NCI-H524 (cell line): ENCODE results near the gene RPL6.
"Not testable (repeated sequence)": the region's sequence is repeated elsewhere in the genome, so short reads cannot be mapped to it uniquely, and the experiment has no call there.

Source experiments
- DNase-seq, 2 experiments: peaks; one replicate each; lab custom pipeline; 2025; lab: John Stamatoyannopoulos, UW

RPL6 gene

DNA sequence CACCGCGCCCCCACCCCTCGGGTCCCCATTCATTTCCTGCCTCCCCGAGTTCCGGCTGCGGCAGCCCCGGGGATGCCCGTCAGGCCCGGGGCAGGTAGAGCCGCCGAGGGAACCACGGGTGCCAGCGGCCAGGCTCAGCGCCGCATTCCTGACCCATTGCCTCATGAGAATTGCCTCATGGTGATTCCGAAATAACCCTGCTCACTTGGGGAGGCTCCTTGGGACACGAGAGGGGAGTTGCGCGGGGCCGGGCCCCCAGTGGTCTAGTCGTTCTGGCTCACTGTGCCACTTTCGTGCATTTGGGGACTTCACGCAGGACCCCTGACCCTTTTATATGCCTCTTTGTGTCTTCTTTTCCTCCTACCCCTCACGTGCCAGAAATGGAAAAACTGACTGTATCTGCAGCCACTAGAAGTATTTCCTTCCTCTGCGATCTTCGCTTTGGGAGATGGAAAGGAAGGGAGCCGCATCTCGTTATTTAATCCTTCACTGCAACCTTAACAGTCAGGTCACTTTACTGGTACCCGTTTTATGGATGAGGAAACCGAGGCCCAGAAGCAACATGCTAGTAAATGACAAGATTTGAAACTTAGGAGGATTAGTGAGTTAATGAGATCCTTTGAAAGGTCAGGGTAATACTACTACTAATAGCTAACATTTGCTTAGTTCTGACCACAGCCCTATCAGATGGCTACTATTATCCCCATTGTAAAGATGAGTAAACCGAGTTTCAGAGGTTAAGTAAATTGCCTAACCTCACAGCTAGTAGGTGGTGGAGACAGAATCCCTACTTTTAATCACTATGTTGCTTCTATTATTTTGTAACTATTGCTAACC lies 10.1 kb upstream of the RPL6 start:
- peak in 1 of 2 experiments; percentile 10 for DNase-seq

- peak; percentile 26 to 65 for DNase-seq
Measured at GRCh38 chr12:112418608-112419296, 9.3 kb upstream of the RPL6 start, which contains the start of gene PTPN11. Gene PTPN11, plus strand, starts transcription at chr12:112418947. Its CDS starts 165 bp downstream, at chr12:112419112.

DNA sequence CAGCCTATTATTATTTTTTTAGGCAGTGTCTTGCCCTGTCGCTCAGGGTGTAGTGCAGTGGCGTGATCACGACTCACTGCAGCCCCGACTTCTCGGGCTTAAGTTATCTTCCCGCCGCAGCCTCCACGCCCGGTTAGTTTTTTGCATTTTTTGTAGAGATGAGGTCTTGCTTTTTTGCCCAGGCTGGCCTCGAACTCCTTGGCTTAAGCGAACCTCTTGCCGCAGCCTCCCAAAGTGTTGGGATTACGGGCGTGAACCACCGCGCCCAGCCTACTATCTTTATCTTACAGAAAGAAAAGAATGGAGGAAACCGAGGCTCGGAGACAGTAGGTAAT lies 8.8 kb upstream of the RPL6 start:
- no peak for DNase-seq

GRCh38 chr12:112415457-112415856 lies 6.1 kb upstream of the RPL6 start:
- DNase-seq, result not testable (repeated sequence)

GRCh38 chr12:112413855-112414625 lies 4.6 kb upstream of the RPL6 start:
- no peak for DNase-seq

DNA sequence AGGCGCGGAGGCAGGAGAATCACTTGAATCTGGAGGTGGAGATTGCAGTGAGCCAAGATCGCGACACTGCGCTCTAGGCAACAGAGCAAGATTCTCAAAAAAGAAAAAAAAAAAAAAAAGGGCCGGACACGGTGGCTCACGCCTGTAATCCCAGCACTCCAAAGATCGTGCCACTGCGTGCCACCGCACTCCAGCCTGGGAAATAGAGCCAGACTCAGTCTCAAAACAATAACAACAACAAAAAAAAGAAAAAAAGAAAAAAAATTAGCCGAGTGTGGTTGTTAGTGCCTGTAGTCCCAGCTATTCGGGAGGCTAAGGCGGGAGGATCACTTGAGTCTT lies 470 bp upstream of the RPL6 start:
- no peak for DNase-seq

GRCh38 chr12:112408621-112409020 lies 784 bp downstream of the RPL6 start:
- no peak for DNase-seq

GRCh38 chr12:112407683-112408082 lies 1.7 kb downstream of the RPL6 start:
- not testable (repeated sequence) for DNase-seq

DNA sequence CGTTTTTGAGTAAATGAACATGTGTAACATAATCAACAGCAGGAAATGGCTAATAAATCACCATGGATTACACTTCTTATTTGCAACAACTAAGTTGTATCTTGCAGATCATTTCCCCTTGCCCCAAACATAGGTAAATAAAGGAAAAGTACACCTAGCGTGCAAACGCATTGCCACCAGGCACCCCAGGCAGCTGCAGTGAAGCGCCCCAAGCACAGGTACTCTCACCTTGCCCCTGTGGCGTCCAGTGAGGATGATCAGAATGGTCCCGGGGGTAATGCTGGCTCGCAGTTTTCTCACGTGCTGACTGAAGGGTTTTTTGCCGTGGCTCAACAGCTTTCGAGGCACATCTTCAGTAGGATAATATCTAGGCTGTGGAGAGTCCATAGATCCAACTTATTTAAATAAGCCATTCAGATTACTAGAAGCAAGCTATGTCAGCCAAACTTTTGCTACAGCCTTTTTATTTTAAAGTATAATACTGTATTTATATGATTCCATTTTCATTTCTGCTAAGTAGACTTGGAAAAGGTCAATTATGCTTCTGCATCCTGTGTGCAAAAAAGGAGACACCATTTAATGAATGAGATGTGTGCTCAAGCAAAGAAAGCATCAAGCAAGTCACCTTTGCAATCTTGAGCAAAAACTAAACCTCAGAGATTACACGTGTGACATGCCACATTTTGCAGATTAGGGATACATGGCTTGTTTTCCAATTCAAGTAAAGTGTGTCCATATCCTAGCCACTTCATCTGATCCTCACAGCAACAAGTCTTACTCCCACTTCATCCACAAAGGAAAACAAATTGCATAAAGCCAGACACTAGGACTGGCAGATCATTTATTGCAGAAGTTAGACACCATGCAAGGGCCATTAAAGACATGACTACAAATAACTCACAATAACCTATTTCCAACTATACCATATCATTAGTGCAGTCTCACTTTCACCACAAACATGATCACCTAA lies 2.6 kb downstream of the RPL6 start:
- no peak for DNase-seq

GRCh38 chr12:112401903-112402498 lies 7.4 kb downstream of the RPL6 start:
- no peak for DNase-seq

DNA sequence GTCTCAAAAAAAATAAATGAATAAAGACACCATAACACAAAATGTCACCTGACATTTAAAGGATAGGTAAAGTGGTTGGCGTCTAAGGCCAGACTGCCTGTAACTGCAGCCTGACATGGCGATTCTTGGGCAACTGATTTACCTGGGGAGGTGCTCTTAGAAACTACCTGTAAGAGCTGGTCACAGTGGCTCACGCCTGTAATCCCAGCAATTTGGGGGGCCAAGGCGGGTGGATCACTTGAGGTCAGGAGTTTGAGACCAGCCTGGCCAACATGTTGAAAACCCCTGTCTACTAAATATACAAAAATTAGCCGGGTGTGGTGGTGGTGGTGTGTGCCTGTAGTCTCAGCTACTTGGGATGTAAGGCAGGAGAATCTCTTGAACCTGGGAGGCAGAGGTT lies 8.4 kb downstream of the RPL6 start:
- no peak for DNase-seq

DNA sequence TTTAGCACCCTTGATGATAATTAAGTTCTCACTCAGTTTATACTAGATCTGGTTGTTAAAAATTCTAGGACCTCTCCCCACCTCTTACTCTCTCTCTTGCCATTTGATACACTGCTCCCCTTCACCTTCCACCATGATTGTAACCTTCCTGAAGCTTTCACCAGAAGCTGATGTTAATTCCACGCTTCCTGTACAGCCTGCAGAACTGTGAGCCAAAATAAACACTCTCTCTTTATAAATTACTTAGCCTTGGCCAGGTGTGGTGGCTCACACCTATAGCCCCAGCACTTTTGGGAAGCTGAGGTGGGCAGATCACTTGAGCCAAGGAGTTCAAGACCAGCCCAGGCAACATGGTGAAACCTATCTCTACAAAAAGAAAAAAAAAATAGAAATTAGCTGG lies 16.1 kb downstream of the RPL6 start:
- DNase-seq, result no peak

- DNase-seq, result not testable (repeated sequence)
Measured at GRCh38 chr12:112389922-112390654, 19.3 kb downstream of the RPL6 start.

DNA sequence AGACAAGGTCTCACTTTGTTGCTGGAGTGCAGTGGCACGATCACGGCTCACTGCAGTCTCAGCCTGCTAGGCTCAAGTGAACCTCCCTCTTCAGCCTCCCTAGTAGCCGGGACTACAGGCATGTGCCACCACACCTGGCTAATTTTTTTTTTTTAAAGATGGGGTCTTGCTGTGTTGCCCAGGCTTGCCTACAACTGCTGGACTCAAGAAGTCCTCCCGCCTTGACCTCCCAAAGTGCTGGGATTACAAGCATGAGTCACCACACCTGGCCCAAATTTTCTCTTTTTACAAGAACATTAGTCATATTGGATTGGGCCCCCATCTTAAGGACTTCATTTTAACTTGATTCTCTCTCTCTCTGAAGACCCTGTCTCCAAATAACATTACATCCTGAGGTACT lies 20.2 kb downstream of the RPL6 start:
- no peak for DNase-seq

DNA sequence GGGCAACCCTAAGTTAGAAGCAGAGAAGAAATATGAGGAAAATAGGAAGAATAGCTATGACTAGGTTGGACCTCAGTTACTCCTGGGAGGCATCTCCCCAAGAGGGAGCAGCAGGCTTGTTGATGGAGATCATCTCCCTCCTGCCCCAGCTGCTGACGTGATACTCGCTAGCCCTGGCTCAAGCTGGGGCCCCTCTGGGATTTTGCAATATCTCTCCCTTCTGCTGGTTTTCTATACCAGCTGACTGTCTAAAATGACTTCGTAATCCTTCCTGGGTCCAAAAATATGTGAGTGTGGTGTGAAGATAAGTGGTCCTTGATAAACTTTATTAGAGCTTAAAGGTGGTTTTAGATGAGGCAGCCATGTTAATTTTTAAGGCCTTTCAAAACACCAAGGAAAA lies 22.7 kb downstream of the RPL6 start:
- peak; percentile 57 to 81 for DNase-seq

GRCh38 chr12:112382866-112383265 lies 26.5 kb downstream of the RPL6 start:
- no peak for DNase-seq

DNA sequence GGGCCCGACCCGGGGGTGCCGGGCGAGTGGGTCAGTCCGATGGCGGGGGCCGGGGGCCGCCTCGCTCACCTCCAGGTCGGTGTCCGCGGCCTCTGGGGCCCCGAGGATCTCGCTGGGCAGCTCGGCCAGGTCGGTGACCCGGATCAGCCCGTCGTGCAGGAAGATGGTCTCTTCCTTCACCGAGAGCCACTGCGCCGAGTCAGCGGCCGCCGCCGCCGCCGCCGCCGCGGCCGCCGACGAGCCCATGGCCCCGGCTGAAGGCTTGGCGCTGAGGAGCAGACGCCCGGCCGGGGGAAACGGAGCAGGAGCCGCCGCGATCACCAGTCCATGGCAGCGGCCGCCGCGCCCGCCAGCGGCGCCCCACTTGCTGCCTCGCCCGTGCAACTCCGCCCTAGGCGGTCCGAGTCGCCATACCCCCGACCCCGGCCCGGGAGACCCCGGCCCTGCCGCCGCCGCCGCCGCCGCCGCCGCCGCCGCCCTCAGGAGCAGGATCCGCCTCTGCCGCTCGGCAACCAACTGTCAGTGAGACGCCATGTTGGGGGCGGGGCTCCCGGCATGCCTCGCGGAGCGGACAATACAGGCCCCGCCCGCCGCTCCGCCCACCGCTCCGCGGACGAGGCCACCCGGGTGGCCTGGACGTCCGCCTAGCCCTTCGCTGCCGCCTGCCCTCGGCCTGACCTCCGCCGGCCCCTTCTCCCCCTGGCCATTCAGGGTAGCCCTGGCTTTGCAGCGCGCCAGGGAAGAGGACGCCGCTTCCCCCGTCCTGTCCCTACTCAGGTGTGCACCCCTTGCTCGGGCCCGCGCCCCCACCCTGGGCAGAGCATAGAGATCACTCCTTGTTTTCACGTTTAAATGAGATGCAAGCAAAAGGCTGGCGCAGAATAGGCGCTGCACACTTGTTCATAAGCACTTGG lies 27.3 kb downstream of the RPL6 start, which contains the start of gene HECTD4:
Gene HECTD4, minus strand, starts transcription at position 549 of the 914 bp plus-strand sequence. Its CDS starts 303 bp downstream, at position 246.
- DNase-seq, result peak; percentile 73 to 86

DNA sequence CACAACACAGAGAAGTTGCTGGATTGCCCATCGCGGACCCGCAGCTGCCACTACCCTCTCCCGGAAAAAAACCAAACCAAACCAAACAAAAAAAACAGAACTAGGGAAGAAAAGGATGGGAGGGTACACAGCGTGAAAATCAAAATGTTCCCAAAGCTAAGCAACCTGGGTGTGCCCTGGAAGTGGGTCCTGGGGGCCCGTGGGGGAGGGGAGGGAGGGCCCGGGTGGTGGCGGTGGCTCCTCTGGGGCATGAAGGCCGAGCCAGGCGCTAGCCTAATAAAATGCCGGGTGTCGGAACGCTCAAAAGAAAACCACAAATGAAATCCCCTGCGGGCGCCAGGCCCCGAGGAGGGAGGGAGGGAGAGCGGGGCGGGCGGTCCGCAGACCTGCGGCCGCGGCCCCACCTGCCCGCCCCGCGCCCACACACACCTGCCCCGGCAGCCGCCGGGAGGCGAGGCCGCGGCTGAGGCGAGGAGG lies 28.0 kb downstream of the RPL6 start:
- peak in 1 of 2 experiments; percentile 5 for DNase-seq
